SU-DHL-6 (cell line): Measurements from ENCODE around the gene PPP6R3.

Experiments
- H2AFZ ChIP-seq: fragments of 200-600 bp; sonication (generic); 2 replicates; pipeline ENCODE4 v1.6.1; 2014; ENCODE audit warnings: low read depth, mild to moderate bottlenecking, moderate library complexity, mixed read lengths, antibody characterized with exemption, low read length; ENCODE audit not compliant: severe bottlenecking
- H3F3A ChIP-seq: fragments of 200-600 bp; shearing (Covaris generic); 2 replicates; pipeline ENCODE4 v1.6.0; 2016; ENCODE audit warnings: antibody characterized with exemption, mild to moderate bottlenecking; ENCODE audit not compliant: insufficient read depth
- H3K27ac ChIP-seq: fragments of 200-600 bp; sonication (generic); 2 replicates; pipeline ENCODE4 v1.5.1; 2016; ENCODE audit warnings: low read depth, mild to moderate bottlenecking, low read length, moderate library complexity, mixed read lengths
- H3K27me3 ChIP-seq: fragments of 200-600 bp; sonication (generic), shearing (Covaris generic); 2 replicates; pipeline ENCODE4 v1.6.0; 2014; ENCODE audit warnings: mild to moderate bottlenecking, low read length
- H3K36me3 ChIP-seq: fragments of 200-600 bp; sonication (generic); 2 replicates; pipeline ENCODE4 v1.6.1; 2014; ENCODE audit warnings: mild to moderate bottlenecking, low read length, mixed read lengths
- H3K4me2 ChIP-seq: fragments of 300-600, 200-600 bp; shearing (Covaris generic), sonication (generic); 2 replicates; pipeline ENCODE4 v1.6.0; 2014; ENCODE audit warnings: low read length, low read depth, mild to moderate bottlenecking; ENCODE audit not compliant: poor library complexity, severe bottlenecking
- H3K4me3 ChIP-seq: fragments of 200-600 bp; sonication (generic); 2 replicates; pipeline ENCODE4 v1.5.1; 2014; ENCODE audit warnings: antibody characterized with exemption, low read length, mild to moderate bottlenecking, mixed read lengths; ENCODE audit not compliant: insufficient read depth, poor library complexity, severe bottlenecking
- H3K79me2 ChIP-seq: fragments of 200-600 bp; sonication (generic); 2 replicates; pipeline ENCODE4 v1.6.1; 2014; ENCODE audit warnings: mild to moderate bottlenecking, low read length, moderate library complexity; ENCODE audit not compliant: insufficient read depth
- H3K9ac ChIP-seq: fragments of 200-600 bp; sonication (generic); 2 replicates; pipeline ENCODE4 v1.7.0; 2014; ENCODE audit warnings: mild to moderate bottlenecking, low read length
- H3K9me2 ChIP-seq: fragments of 200-600 bp; sonication (generic); replicated peaks from 2 replicates; pipeline ENCODE4 v1.6.1; 2014; ENCODE audit warnings: low read length; ENCODE audit not compliant: insufficient read depth
- H3K9me3 ChIP-seq: fragments of 200-600 bp; sonication (generic); 2 replicates; pipeline ENCODE4 v1.6.1; 2014; ENCODE audit warnings: low read length, mixed read lengths; ENCODE audit not compliant: insufficient read depth
- H4K20me1 ChIP-seq: fragments of 200-600 bp; sonication (generic); 2 replicates; pipeline ENCODE4 v1.6.1; 2014; ENCODE audit warnings: low read depth, mild to moderate bottlenecking, antibody characterized with exemption, low read length, moderate library complexity, mixed read lengths
- CTCF ChIP-seq: fragments of 200-600 bp; sonication (generic); IDR thresholded peaks from one replicate; pipeline ENCODE4 v1.5.1; 2017; ENCODE audit warnings: antibody characterized with exemption, mild to moderate bottlenecking, low read length, moderate library complexity; ENCODE audit not compliant: insufficient read depth, poor library complexity, severe bottlenecking
- EZH2phosphoT487 ChIP-seq: fragments of 200-600 bp; sonication (generic), shearing (Covaris generic); conservative IDR thresholded peaks from 2 replicates; pipeline ENCODE4 v1.6.1; 2018; ENCODE audit warnings: mild to moderate bottlenecking, antibody characterized with exemption, low read length, moderate library complexity, mixed read lengths

PPP6R3 gene

GRCh38 chr11:68545796-68546195, 85.2 kb downstream of the PPP6R3 start:
- Histone ChIP-seq H4K20me1 (no peaks in the 10 kb centered on the region; the same call in 1 of the 2 replicates), H3K36me3 (peaks cover 27% of the 10 kb centered on the region; the same call in 1 of the 2 replicates), H3K9ac (no peak overlapping the region)

GRCh38 chr11:68546555-68546954, 86.0 kb downstream of the PPP6R3 start:
- Histone ChIP-seq H3K27me3 (no peaks in the 10 kb centered on the region), H3K36me3 (peaks cover 27% of the 10 kb centered on the region; the same call in 1 of the 2 replicates), H3K9me3 (no peaks in the 10 kb centered on the region), H3K9ac (no peak overlapping the region), H3K9me2 (no peaks in the 10 kb centered on the region), H3K27ac (no peak overlapping the region), H3K4me3 (no peak overlapping the region), H3K79me2 (peaks cover 53% of the 10 kb centered on the region), H2AFZ (no peak overlapping the region), H3F3A (no peaks in the 10 kb centered on the region), H4K20me1 (no peaks in the 10 kb centered on the region; the same call in 1 of the 2 replicates), H3K4me2 (no peak overlapping the region)
- no peak for TF ChIP-seq EZH2phosphoT487
- TF ChIP-seq CTCF: no peak

More at GRCh38 chr11:68545796-68546195, 85.2 kb downstream of the PPP6R3 start:
- Histone ChIP-seq H3K27ac (no peak overlapping the region), H3K4me3 (no peak overlapping the region), H3F3A (no peaks in the 10 kb centered on the region), H3K4me2 (no peak overlapping the region), H3K79me2 (peaks cover 56% of the 10 kb centered on the region), H3K9me3 (no peaks in the 10 kb centered on the region), H3K9me2 (no peaks in the 10 kb centered on the region), H2AFZ (no peak overlapping the region), H3K27me3 (no peaks in the 10 kb centered on the region)
- TF ChIP-seq CTCF: no peak
- TF ChIP-seq EZH2phosphoT487: no peak

GRCh38 chr11:68549789-68550484, 89.4 kb downstream of the PPP6R3 start:
- Histone ChIP-seq H3K27me3 (no peaks in the 10 kb centered on the region), H3K9me3 (no peaks in the 10 kb centered on the region), H3F3A (no peaks in the 10 kb centered on the region), H3K4me2 (no peak overlapping the region), H3K9ac (no peak overlapping the region), H4K20me1 (0 out of 2 replicates have a peak, but pooled peaks cover 3% of the 10 kb centered on the region), H2AFZ (no peak overlapping the region), H3K36me3 (peaks cover 34% of the 10 kb centered on the region; the same call in 1 of the 2 replicates), H3K4me3 (no peak overlapping the region), H3K9me2 (no peaks in the 10 kb centered on the region), H3K79me2 (peaks cover 45% of the 10 kb centered on the region), H3K27ac (no peak overlapping the region)
- TF ChIP-seq EZH2phosphoT487 (no peak), CTCF (no peak)
